Ishikawa (cell line): ENCODE results near the gene C19orf38.

Experiments used
- CEBPB ChIP-seq: IDR thresholded peaks from 2 replicates; pipeline ENCODE4 v1.6.1; 2012
- CREB1 ChIP-seq: IDR thresholded peaks from 2 replicates; pipeline ENCODE4 v1.6.1; 2012; ENCODE audit warnings: low read depth
- EGR1 ChIP-seq: IDR thresholded peaks from 2 replicates; pipeline ENCODE4 v1.6.1; 2012
- EP300 ChIP-seq: IDR thresholded peaks from 2 replicates; pipeline ENCODE4 v1.6.1; 2012; ENCODE audit warnings: borderline replicate concordance
- FOXM1 ChIP-seq: IDR thresholded peaks from 2 replicates; pipeline ENCODE4 v1.6.1; 2012; ENCODE audit warnings: low read depth, borderline replicate concordance
- MAX ChIP-seq: IDR thresholded peaks from 2 replicates; pipeline ENCODE4 v1.6.1; 2012
- NFIC ChIP-seq: IDR thresholded peaks from 2 replicates; pipeline ENCODE4 v1.6.1; 2012
- RAD21 ChIP-seq: IDR thresholded peaks from 2 replicates; pipeline ENCODE4 v1.6.1; 2012; ENCODE audit warnings: low read depth
- REST ChIP-seq: IDR thresholded peaks from 2 replicates; pipeline ENCODE4 v1.6.1; 2012; ENCODE audit warnings: low read depth, mild to moderate bottlenecking
- TAF1 ChIP-seq: IDR thresholded peaks from 2 replicates; pipeline ENCODE4 v1.6.1; 2012; ENCODE audit warnings: low read depth, mild to moderate bottlenecking
- TCF12 ChIP-seq: IDR thresholded peaks from 2 replicates; pipeline ENCODE4 v1.6.1; 2012; ENCODE audit warnings: low read depth
- TEAD4 ChIP-seq: IDR thresholded peaks from 2 replicates; pipeline ENCODE4 v1.6.1; 2012
- USF1 ChIP-seq: IDR thresholded peaks from 2 replicates; pipeline ENCODE4 v1.6.1; 2012
- YY1 ChIP-seq: IDR thresholded peaks from 2 replicates; pipeline ENCODE4 v1.6.1; 2012; ENCODE audit warnings: low read depth
- ZBTB7A ChIP-seq: IDR thresholded peaks from 2 replicates; pipeline ENCODE4 v1.6.1; 2012; ENCODE audit warnings: low read depth

Gene C19orf38

GRCh38 chr19:10913716-10914340 lies 65.6 kb downstream of the C19orf38 start:
- TF ChIP-seq FOXM1 (no peak), ZBTB7A (no peak), RAD21 (no peak), TEAD4 (no peak), EP300 (no peak), CEBPB (no peak), TAF1 (no peak), CREB1 (no peak), REST (no peak), YY1 (no peak), TCF12 (no peak)

- no peak for TF ChIP-seq USF1
- TF ChIP-seq CREB1, result no peak
- no peak for TF ChIP-seq TAF1
- no peak for TF ChIP-seq ZBTB7A
- TF ChIP-seq CEBPB, result no peak
- no peak for TF ChIP-seq REST
- no peak for TF ChIP-seq EP300
- no peak for TF ChIP-seq TCF12
- TF ChIP-seq FOXM1, result no peak
- no peak for TF ChIP-seq YY1
- no peak for TF ChIP-seq MAX
These were observed 67.2 kb downstream of the C19orf38 start for GRCh38 chr19:10915130-10916091.

- TF ChIP-seq EGR1, result no peak
- no peak for TF ChIP-seq ZBTB7A
These were observed 68.4 kb downstream of the C19orf38 start for GRCh38 chr19:10916602-10917001.

GRCh38 chr19:10918359-10918758 lies 70.1 kb downstream of the C19orf38 start:
- TF ChIP-seq TCF12 (no peak), EGR1 (no peak), ZBTB7A (no peak), CREB1 (no peak), NFIC (no peak), YY1 (no peak), MAX (no peak)
